ENCODE measurements around the gene CENPE.
"Not testable (repeated sequence)": the region's sequence is repeated elsewhere in the genome, so short reads cannot be mapped to it uniquely, and the experiment has no call there.

The CENPE gene, protein sequence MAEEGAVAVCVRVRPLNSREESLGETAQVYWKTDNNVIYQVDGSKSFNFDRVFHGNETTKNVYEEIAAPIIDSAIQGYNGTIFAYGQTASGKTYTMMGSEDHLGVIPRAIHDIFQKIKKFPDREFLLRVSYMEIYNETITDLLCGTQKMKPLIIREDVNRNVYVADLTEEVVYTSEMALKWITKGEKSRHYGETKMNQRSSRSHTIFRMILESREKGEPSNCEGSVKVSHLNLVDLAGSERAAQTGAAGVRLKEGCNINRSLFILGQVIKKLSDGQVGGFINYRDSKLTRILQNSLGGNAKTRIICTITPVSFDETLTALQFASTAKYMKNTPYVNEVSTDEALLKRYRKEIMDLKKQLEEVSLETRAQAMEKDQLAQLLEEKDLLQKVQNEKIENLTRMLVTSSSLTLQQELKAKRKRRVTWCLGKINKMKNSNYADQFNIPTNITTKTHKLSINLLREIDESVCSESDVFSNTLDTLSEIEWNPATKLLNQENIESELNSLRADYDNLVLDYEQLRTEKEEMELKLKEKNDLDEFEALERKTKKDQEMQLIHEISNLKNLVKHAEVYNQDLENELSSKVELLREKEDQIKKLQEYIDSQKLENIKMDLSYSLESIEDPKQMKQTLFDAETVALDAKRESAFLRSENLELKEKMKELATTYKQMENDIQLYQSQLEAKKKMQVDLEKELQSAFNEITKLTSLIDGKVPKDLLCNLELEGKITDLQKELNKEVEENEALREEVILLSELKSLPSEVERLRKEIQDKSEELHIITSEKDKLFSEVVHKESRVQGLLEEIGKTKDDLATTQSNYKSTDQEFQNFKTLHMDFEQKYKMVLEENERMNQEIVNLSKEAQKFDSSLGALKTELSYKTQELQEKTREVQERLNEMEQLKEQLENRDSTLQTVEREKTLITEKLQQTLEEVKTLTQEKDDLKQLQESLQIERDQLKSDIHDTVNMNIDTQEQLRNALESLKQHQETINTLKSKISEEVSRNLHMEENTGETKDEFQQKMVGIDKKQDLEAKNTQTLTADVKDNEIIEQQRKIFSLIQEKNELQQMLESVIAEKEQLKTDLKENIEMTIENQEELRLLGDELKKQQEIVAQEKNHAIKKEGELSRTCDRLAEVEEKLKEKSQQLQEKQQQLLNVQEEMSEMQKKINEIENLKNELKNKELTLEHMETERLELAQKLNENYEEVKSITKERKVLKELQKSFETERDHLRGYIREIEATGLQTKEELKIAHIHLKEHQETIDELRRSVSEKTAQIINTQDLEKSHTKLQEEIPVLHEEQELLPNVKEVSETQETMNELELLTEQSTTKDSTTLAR (N-terminal part only)

GRCh38 chr4:103198111-103198765, at the start of gene CENPE:
TSS of gene CENPE (minus strand) at chr4:103198343. CDS start at chr4:103198319, 24 bp downstream.
- no peak for TF ChIP-seq CTCF (conservative IDR thresholded peaks at IDR 0.05; ENCODE audit: low read length)
- peak within 1 kb of the TSS; percentile 80 for H3K4me3 ChIP-seq (ENCODE audit: low read length)

GRCh38 chr4:103244251-103244650, 46.1 kb upstream of the CENPE start:
- no peak overlapping the region for H3K4me3 ChIP-seq (ENCODE audit: low read length)

More at GRCh38 chr4:103198111-103198765, at the start of gene CENPE:
- peak; percentile 80 for DNase-seq (ENCODE audit: low read depth)

GRCh38 chr4:103230938-103231337, 32.8 kb upstream of the CENPE start:
- H3K4me3 ChIP-seq (ENCODE audit: low read length); DNase-seq (ENCODE audit: low read depth): not testable (repeated sequence)

More at GRCh38 chr4:103244251-103244650, 46.1 kb upstream of the CENPE start:
- DNase-seq (ENCODE audit: low read depth), result peak; percentile 3
- TF ChIP-seq CTCF (conservative IDR thresholded peaks at IDR 0.05; ENCODE audit: low read length), result no peak

- DNase-seq (ENCODE audit: low read depth), result not testable (repeated sequence)
These were observed 25.4 kb upstream of the CENPE start for GRCh38 chr4:103223556-103223955.

GRCh38 chr4:103207673-103208072, 9.5 kb upstream of the CENPE start:
- DNase-seq (ENCODE audit: low read depth), result no peak
- no peak for TF ChIP-seq CTCF (conservative IDR thresholded peaks at IDR 0.05; ENCODE audit: low read length)
- no peak overlapping the region for H3K4me3 ChIP-seq (ENCODE audit: low read length)

More at GRCh38 chr4:103223556-103223955, 25.4 kb upstream of the CENPE start:
- not testable (repeated sequence) for H3K4me3 ChIP-seq (ENCODE audit: low read length)

DNA sequence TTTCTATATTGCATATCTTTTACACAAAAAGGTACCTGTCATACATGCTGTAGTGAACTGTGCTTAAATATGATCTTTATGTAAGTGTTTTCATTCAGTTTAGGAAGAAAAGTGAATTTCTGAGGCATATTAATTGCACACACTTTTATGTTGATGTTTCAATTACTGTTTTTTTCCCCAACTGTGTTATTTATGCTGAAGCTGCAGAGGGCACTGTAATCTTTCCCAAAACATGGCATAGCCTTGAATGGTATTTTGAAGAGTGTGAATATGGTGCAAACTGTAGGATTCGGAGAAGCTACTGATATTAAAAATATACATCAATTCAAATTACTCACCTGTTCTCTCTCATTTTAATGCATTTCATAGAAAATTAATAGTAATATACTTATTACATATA, 6.0 kb upstream of the CENPE start:
- DNase-seq (ENCODE audit: low read depth), result peak; percentile 17
- peak; percentile 50 for TF ChIP-seq CTCF (conservative IDR thresholded peaks at IDR 0.05; ENCODE audit: low read length)
- H3K4me3 ChIP-seq (ENCODE audit: low read length), result no peak overlapping the region

- no peak overlapping the region for H3K4me3 ChIP-seq (ENCODE audit: low read length)
- DNase-seq (ENCODE audit: low read depth), result no peak
- TF ChIP-seq CTCF (conservative IDR thresholded peaks at IDR 0.05; ENCODE audit: low read length), result no peak
These were observed 3.6 kb upstream of the CENPE start for GRCh38 chr4:103201724-103202123.

All from AG10803 (cell line).